Endothelial cell (in vitro differentiated cells): ENCODE results near the gene ARHGAP9. TPM values are rescaled to one million over a fixed set of nuclear protein-coding genes. Genes with fewer than 3 reads are reported as not detected.

Experiments used
- DNase-seq: peaks from one replicate; pipeline ENCODE4 v3.0.0; 2021; ENCODE audit warnings: low spot score
- H3K27ac Mint-ChIP-seq: one replicate; pipeline ENCODE4 v1.8.0; 2021; ENCODE audit warnings: mixed read lengths, inconsistent platforms; ENCODE audit not compliant: unreplicated experiment
- H3K27me3 Mint-ChIP-seq: one replicate; pipeline ENCODE4 v1.8.0; 2021; ENCODE audit warnings: mild to moderate bottlenecking, moderate library complexity, mixed read lengths, inconsistent platforms; ENCODE audit not compliant: unreplicated experiment
- H3K36me3 Mint-ChIP-seq: one replicate; pipeline ENCODE4 v1.8.0; 2021; ENCODE audit warnings: mild to moderate bottlenecking, low read depth, mixed read lengths, inconsistent platforms; ENCODE audit not compliant: unreplicated experiment
- H3K4me1 Mint-ChIP-seq: one replicate; pipeline ENCODE4 v1.8.0; 2021; ENCODE audit warnings: mild to moderate bottlenecking, mixed read lengths, inconsistent platforms; ENCODE audit not compliant: unreplicated experiment
- H3K4me3 Mint-ChIP-seq: one replicate; pipeline ENCODE4 v1.8.0; 2021; ENCODE audit warnings: mild to moderate bottlenecking, mixed read lengths, inconsistent platforms; ENCODE audit not compliant: unreplicated experiment
- H3K9me3 Mint-ChIP-seq: one replicate; pipeline ENCODE4 v1.8.0; 2021; ENCODE audit warnings: mixed read lengths, inconsistent platforms; ENCODE audit not compliant: unreplicated experiment
- total RNA-seq: library from RNA; stranded (reverse); fragmentation: NEBNext Ultra II Directional; extraction: Animal tissue kit (Norgen Biotek cat#: 25700); gene quantifications from one replicate; pipeline ENCODE4 v1.2.1, GENCODE V29; 2021; ENCODE audit not compliant: unreplicated experiment
- TF ChIP-seq, protein P1 (sequence below): fragments of 200-600 bp; sonication (generic); IDR thresholded peaks from one replicate; pipeline ENCODE4 v1.5.0; 2021; ENCODE audit warnings: antibody characterized with exemption; ENCODE audit not compliant: unreplicated experiment

ARHGAP9 gene
- total RNA-seq, 1 donor from 2014 or later, result 65.4 TPM

DNA sequence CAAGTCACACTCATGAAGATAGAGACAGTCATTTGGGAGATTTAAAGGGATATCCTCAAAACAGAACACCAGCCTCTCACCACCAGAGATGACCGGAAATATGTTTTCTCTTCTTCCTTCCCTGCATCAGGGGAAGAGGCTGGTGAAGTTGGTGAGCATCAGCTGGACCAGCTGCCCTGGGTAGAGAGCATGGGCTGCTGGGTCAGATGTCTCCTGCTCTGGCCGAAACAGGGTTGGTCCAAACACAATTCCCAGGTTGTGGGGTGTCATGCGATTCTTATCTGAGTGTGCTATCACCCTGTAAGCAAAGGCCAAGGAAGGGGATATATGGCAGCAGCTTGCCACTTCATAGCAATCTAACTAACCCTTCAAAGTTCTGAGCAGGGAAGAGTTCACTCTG is 7.3 kb downstream of the ARHGAP9 start:
- no peak for DNase-seq

DNA sequence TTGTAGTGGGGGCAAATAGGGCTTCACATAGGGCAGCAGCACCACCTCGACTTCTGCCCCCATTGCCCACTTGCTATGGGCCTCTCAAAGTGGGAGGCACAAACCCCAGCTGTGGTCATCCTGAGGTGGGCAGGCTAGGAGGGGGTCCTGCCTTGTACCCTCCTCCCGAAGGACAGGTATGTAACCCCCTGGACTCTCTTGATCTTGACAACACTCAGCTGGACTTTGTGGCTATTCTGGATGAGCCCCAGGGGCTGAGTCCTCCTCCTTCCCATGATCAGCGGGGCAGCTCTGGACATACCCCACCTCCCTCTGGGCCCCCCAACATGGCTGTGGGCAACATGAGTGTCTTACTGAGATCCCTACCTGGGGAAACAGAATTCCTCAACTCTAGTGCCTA is 8.0 kb downstream of the ARHGAP9 start:
- Mint-ChIP-seq H3K9me3 (no peaks in the 10 kb centered on the region), H3K4me3 (no peak overlapping the region), H3K27ac (no peak overlapping the region), H3K36me3 (peaks cover 39% of the 10 kb centered on the region), H3K27me3 (peaks cover 16% of the 10 kb centered on the region), H3K4me1 (peaks cover 27% of the 10 kb centered on the region)
- DNase-seq, result no peak
- TF ChIP-seq, protein P1, sequence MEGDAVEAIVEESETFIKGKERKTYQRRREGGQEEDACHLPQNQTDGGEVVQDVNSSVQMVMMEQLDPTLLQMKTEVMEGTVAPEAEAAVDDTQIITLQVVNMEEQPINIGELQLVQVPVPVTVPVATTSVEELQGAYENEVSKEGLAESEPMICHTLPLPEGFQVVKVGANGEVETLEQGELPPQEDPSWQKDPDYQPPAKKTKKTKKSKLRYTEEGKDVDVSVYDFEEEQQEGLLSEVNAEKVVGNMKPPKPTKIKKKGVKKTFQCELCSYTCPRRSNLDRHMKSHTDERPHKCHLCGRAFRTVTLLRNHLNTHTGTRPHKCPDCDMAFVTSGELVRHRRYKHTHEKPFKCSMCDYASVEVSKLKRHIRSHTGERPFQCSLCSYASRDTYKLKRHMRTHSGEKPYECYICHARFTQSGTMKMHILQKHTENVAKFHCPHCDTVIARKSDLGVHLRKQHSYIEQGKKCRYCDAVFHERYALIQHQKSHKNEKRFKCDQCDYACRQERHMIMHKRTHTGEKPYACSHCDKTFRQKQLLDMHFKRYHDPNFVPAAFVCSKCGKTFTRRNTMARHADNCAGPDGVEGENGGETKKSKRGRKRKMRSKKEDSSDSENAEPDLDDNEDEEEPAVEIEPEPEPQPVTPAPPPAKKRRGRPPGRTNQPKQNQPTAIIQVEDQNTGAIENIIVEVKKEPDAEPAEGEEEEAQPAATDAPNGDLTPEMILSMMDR, result no peak

More for the DNA sequence above, 7.3 kb downstream of the ARHGAP9 start:
- TF ChIP-seq, protein P1, result no peak
- H3K4me1 Mint-ChIP-seq, result peaks cover 29% of the 10 kb centered on the region
- peaks cover 20% of the 10 kb centered on the region for H3K27me3 Mint-ChIP-seq
- no peaks in the 10 kb centered on the region for H3K9me3 Mint-ChIP-seq
- peaks cover 36% of the 10 kb centered on the region for H3K36me3 Mint-ChIP-seq
- no peak overlapping the region for H3K4me3 Mint-ChIP-seq
- no peak overlapping the region for H3K27ac Mint-ChIP-seq

GRCh38 chr12:57470970-57471656 is 8.6 kb downstream of the ARHGAP9 start:
- no peaks in the 10 kb centered on the region for H3K9me3 Mint-ChIP-seq
- DNase-seq, result no peak
- H3K4me1 Mint-ChIP-seq, result peaks cover 23% of the 10 kb centered on the region
- H3K27ac Mint-ChIP-seq, result no peak overlapping the region
- H3K4me3 Mint-ChIP-seq, result no peak overlapping the region
- peaks cover 14% of the 10 kb centered on the region for H3K27me3 Mint-ChIP-seq
- peaks cover 39% of the 10 kb centered on the region for H3K36me3 Mint-ChIP-seq
- TF ChIP-seq, protein P1, result no peak

DNA sequence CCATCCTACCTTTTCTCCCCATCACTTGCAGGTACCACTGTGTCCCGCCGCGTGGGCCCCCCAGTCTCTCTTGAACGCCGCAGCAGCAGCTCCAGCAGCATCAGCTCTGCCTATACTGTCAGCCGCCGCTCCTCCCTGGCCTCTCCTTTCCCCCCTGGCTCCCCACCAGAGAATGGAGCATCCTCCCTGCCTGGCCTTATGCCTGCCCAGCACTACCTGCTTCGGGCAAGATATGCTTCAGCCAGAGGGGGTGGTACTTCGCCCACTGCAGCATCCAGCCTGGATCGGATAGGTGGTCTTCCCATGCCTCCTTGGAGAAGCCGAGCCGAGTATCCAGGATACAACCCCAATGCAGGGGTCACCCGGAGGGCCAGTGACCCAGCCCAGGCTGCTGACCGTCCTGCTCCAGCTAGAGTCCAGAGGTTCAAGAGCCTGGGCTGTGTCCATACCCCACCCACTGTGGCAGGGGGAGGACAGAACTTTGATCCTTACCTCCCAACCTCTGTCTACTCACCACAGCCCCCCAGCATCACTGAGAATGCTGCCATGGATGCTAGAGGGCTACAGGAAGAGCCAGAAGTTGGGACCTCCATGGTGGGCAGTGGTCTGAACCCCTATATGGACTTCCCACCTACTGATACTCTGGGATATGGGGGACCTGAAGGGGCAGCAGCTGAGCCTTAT is 9.2 kb downstream of the ARHGAP9 start:
- peaks cover 29% of the 10 kb centered on the region for H3K4me1 Mint-ChIP-seq
- H3K36me3 Mint-ChIP-seq, result peaks cover 39% of the 10 kb centered on the region
- no peaks in the 10 kb centered on the region for H3K9me3 Mint-ChIP-seq
- peaks cover 14% of the 10 kb centered on the region for H3K27me3 Mint-ChIP-seq
- H3K4me3 Mint-ChIP-seq, result no peak overlapping the region
- TF ChIP-seq, protein P1, result no peak
- H3K27ac Mint-ChIP-seq, result no peak overlapping the region
- no peak for DNase-seq
